Stimulated activated naive CD4-positive, alpha-beta T cell (primary cell): ENCODE data around the gene G2E3.
"Not testable (repeated sequence)": the region's sequence is repeated elsewhere in the genome, so short reads cannot be mapped to it uniquely, and the experiment has no call there.

Experiments
- DNase-seq, 6 experiments: peaks; one replicate each; lab custom pipeline; 2025; lab: John Stamatoyannopoulos, UW

Gene G2E3

DNA sequence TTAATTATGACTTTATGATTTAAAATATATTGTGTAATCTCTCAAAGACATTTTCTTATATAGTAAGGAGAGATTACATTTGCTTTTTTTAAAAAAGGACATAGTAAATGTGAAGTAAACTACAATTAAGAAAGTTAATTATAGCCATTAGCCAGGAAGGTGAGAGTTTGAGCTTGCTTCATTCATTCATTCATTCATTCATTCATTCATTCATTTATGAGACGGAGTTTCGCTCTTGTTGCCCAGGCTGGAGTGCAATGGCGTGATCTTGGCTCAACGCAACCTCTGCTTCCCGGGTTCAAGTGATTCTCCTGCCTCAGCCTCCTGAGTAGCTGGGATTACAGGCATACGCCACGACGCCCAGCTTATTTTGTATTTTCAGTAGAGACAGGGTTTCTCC is 45.7 kb downstream of the G2E3 start:
- not testable (repeated sequence) for DNase-seq

DNA sequence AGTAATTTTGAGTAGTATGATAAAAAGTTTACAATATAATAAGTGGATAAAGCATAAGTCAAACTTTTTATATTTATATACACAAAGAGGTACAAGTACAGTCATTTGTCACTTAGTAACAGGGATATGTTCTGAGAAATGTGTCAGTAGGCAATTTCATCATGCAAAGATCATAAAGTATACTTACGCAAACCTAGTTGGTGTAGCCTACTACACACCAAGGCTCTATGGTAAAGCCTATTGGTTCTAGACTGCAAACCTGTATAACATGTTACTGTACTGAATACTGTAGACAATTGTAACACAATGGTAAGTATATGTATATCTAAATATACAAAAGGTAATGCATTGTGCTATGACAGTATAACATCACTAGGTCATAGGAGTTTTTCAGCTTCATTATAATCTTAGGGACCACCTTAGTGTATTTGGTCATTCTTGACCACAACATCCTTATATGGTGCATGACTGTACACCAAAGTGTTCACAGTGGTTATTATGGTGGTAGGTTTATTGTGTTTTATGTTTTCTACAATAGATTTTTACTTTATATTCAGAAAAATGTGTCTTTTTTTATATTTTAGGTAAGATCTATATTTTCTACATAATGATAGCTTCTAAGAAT is 48.3 kb downstream of the G2E3 start:
- no peak for DNase-seq

DNA sequence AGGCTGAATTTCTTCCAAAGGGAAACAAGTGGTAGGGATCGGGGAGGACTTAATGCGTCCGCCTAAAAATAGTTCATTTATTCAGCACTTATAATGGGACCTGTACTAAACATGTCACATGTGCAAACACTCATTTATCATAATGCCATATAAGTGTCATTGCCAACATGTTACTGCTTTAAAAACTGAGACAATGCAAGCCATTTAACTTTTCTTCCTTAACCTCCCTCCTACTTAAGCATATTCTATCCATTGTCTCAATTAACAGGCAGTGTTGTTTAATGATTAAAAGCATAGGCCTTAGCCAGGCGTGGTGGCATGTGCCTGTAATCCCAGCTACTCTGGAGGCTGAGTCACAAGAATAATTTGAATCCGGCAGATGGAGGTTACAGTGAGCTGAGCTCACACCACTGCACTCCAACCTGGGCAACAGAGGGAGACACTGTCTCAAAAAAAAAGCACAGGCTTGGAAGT is 49.6 kb downstream of the G2E3 start:
- no peak for DNase-seq

DNA sequence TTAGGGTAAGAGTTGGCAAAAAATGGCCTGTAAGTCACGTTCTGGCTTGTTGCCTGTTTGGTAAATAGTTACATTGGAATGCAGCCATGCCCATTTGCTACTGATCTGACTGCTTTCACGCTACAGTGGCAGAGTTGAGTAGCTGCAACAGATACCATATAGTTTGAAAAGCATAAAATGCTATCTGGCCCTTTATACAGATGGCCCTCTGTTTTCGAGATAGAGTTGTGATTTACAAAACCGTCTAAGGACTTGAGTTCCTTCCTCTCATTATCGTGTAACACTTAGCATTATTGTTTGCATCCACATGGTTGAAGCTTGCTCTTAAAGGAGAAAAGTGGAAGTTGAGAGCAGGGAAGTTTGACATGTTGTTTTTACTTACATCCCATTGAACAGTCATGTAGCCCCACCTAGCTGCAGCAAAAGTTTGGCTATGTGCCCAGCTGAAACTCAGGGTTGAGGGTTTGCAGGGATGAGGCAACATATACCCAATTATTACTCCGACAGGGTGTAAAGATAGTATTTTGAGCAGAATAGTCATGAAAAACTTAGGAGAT is 51.9 kb downstream of the G2E3 start:
- peak in 3 of 6 experiments; percentile 1 to 9 (median 3) for DNase-seq

DNA sequence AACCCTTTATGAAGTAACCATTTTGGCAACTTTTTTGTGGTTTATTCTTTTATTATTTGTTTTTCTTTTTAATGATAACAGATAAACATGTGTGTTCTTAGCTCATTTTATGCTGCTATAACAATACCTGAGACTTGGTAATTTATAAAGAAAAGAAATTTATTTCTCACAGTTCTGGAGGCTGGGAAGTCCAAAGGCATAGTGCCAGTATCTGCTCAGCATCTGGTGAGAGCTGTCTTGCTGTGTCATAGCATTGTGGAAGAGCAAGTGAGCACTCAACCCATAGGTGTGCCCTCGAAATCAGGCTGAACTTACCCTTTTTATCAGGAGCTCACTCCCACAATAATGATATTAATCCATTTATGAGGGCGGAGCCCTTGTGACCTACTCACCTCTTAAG is 55.2 kb downstream of the G2E3 start:
- no peak for DNase-seq

DNA sequence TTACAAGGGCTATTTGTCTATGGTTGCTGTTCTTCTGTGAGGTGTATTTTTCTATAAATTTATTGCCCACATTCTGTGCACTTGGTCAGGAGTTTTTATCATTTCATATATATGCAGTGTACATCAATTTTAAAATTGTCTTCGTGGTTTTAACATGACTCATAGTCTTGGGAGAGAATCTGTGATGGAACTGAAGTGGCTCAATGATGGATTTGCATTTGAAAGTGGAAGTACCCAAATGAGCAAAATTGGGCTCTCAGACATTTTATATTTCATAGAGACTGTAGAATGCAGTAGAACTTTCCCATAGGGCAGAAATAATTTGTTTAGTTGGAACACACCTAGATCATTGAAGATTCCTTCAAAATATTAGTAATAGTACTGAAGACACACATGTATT is 61.2 kb downstream of the G2E3 start:
- DNase-seq, result no peak

DNA sequence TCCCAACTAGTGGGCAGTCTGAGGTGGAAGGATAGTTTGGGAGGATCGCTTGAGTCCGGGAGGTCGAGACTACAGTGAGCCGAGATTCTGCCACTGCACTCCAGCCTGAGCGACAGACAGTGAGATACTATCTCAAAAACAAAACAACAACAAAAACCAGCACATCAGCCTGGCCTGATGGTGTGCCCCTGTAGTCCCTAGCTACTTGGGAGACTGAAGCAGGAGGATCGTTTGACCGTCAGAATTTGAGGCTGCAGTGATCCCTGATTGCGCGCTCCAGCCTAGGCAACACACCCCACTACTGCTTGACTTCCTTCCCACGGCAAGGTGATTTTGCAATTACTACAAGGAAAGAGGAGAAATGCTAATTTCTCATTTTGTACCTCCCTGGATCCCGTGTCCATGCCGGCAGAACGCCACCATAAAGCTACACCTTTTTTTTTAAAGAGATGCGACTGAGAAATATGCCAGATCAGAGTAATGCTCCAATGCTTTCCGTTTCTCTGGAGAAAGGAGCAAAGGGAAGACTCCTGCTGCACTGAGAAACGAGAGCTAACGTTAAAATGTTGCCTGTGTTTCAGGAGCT is 62.5 kb downstream of the G2E3 start:
- DNase-seq, result peak in 2 of 6 experiments; percentile 26 to 30

DNA sequence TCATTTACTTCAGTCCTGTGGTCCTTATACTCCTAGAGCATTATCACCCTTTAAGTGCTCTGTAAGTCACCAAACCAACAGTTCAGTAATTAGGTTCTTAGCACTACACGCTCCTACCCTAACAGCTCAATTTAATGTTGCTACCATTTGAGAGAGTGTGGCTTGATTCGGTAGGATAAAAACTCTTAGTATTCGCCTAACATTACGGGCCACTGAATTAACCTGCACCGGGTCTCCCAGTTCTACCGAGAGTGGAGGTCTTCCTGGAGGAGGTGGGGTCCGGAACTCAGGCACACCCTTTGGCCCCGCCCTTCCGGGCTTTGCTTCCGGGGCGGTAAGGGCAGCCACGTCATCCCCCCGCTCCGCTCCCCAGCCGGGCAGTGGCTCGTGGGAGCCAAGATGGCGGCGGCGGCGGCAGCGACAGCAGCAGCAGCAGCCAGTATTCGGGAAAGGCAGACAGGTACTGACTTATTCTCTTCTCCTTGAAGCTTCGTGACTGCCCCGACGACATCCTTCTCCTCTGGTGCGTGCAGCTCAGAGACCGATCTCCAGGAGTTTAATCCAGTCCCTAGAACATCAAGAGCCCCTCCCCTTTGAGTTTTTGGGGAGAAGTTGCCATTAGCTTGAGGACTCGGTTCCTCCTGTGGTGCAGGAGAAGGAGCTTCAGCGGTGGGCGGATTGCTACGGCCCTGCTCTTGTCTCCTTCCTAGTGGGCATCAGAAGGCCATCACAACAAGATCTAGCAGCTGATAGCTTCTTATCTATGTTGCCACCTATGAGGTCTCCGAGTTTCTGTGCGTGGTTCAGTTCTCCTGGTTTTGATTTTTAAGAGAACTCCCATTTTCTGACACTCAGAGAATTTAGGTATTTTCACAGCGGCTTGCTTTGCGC is 63.2 kb downstream of the G2E3 start, which contains the start of gene SCFD1:
SCFD1 (plus strand) TSS at position 380 of the 891 bp plus-strand sequence; CDS start at position 400, 20 bp downstream.
- peak; percentile 78 to 90 (median 88) for DNase-seq

DNA sequence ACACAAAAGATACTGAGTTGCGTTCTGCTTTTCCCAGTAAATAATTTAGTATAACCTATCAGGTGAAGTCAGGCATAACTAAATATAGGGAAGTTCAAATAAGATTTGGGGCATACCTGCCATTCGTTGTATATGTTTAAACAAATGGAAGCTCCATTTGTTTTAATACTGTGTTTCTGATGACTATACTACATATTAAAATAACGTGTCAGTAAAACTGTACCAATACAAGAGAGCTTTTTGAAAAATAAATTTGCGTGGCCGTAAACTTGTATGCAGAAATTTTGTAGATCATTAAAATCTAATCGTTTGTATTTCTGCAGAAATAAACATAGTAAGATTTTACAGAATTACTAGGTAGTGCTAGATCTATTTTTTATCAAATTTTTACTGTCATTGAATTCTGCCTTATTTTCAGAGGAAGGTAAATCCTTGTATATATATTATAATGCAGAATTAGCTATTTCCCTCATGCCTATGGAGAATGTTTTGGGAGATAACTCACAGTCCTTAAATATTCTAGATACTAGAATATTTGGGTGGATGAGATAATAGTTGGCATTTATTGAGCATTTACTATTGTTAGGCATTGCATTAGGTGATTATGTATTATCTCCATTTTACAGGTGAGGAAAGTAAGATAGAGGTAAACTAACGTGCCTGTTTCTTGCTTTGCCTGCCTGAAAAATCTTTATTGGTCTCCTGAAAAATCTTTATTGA is 64.6 kb downstream of the G2E3 start:
- no peak for DNase-seq

DNA sequence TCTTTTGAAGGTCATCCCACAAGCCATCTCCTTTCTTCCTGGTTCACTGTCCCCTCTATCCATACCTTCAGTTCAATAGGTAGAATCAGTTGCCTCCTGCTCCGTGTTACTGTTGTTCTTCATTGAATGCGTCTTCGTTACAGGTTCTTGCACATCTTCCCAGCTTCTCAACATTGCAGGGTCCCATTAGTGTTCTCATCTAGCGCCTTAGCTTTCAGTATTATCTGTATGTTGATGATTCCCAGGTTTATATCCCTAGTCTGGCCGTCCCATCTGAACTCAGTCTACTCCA is 65.1 kb downstream of the G2E3 start:
- no peak for DNase-seq

DNA sequence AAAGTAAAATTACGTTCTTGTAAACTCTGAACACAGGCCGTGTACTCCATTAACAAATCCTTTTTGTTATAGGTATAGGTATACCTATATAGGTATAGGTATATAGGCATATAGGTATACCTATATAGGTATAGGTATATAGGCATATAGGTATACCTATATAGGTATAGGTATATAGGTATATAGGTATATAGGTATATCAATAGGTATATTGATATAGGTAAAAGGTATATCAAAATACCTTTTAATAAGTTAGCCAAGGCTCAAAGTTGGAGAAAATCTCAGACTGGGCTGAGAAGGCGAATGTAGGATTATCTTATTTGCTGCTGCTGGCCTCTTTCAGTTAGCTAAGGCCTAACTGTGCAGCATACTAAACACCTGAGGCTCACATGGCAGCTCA is 66.6 kb downstream of the G2E3 start:
- no peak for DNase-seq

DNA sequence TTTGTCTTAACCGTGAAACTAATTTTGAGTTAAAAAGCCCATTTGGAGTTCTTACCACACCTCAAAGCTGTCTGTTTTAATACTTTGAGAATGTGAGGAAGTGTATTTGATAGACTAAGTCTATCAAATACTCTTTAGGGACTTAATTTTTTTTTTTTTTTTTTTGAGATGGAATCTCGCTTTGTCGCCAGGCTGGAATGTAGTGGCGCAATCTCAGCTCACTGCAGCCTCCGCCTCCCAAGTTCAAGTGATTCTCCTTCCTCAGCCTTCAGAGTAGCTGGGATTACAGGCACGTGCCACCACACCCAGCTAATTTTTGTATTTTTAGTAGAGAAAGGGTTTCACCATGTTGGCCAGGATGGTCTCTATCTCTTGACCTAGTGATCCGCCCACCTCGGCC is 70.5 kb downstream of the G2E3 start:
- DNase-seq, result not testable (repeated sequence)

DNA sequence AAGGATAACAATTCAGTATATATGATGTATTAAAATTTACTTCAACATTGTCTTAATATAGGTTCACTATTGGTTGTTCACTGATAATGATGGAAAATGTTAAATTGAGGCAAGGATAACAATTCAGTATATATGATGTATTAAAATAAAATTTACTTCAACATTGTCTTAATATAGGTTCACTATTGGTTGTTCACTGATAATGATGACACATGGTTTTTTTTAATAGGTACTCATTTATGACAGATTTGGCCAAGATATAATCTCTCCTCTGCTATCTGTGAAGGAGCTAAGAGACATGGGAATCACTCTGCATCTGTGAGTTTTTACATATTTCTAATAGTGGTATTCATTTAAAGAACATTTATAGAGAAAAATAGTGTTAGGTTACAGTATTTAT is 71.3 kb downstream of the G2E3 start:
- no peak for DNase-seq

DNA sequence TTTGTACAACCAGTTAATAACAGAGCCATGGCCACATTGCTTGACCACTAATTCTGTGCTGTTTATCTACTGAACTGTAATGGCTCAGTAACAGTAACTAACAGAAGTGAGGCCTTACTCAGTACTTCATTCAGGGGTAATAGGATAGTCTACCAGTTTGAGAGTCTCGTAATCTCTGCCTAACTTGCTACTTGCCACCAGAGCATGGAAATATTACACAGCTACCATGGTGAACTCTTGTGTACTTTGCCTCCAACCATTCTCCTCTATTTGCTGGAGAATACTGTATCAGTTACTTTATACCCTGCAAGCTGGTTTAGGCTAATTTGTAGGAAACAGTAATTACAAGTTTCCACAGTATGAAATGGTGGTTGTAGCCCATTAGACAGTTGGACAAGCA is 73.8 kb downstream of the G2E3 start:
- no peak for DNase-seq

DNA sequence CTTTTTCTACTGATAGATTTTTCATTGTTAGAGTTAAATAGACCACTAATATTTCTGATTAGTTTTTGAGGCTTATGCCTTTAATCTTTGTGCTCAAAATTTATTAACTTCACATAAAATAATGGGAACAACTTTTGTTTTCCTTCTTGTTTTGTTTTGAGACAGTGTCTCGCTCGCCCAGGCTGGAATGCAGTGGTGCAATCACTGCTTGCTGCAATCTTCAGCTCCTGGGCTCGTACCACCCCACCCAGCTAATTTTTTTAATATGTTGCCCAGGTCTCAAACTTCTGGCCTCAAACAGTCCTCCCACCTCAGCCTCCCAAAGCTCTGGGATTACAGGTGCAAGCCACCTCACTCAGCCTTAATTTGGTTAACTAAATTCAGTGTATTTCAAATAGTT is 80.0 kb downstream of the G2E3 start:
- no peak for DNase-seq

DNA sequence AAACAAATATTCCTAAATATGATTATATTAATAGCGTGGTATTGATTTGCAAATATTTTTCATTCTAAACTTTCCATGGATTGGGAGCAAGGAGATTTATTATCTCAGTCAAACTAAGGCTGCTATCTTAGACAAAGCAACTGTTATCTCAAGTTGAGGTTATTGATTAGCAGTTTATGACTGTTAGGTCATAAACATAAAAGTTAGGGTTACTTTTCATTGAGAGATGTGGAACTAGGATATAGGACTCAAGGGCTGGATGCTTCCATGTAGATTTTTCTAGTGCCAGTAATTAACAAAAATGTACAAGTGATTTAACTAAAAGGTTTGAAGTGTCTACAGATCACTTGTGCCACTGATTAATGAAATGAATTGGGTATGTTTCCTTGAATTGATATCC is 82.2 kb downstream of the G2E3 start:
- DNase-seq, result no peak

DNA sequence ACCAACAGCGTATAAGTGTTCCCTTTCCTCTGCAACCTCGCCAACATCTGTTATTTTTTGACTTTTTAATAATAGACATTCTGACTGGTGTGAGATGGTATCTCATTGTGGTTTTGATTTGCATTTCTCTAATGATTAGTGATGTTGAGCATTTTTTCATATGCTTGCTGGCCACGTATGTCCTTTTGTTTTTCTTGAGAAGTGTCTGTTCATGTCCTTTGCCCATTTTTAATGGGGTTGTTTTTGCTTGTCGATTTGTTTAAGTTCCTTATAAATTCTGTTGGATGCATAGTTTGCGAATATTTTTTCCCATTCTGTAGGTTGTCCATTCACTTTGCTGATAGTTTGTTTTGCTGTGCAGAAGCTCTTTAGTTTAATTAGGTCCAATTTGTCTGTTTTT is 85.5 kb downstream of the G2E3 start:
- not testable (repeated sequence) for DNase-seq

DNA sequence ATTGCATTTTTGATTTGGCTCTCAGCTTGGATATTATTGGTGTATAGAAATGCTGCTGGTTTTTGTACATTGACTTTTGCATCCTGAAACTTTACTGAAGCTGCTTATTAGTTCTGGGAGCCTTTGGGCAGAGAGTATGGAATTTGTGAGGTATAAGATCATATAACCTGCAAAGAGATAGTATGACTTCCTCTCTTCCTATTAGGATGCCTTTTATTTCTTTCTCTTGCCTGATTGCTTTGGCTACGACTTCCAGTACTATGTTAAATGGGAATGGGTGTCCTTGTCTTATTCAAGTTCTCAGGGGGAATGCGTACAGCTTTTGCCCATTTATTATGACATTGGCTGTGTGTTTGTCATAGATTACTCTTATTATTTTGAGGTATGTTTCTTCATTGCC is 86.6 kb downstream of the G2E3 start:
- no peak for DNase-seq

DNA sequence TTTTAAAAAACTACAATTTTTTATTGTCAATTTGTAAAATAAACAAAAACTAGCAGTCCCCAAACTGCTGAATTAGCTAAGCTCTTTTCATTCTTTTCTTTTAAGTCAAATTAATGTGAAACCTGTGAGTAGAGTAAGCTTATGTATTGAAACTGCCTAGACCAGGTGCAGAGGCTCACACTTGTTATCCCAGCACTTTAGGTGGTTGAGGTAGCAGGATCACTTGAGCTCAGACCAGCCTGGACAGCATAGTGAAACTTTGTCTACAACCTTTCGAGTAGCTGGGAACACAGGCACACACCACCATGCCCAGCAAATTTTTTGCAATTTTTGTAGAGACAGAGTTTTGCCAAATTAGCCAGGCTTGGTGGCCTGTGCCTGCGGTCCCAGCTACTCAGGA is 89.5 kb downstream of the G2E3 start:
- DNase-seq, result no peak

DNA sequence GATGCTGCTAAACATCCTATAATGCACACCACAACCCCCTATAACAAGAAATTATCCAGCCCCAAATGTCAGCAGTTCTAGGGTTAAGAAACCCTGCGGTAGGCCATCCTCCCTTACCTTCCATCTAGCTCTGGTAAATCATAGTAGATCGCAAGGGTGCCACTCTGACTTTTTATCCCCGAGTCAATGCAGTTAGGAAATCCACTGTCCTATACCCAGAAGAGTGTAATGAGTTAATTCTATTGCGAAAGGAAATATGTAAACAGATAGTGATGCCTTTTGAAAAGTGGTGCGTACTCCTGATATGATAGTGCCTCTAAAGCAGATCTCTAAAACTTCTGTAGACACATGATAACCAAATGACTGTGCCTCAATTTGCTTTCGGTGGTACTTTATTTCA is 93.0 kb downstream of the G2E3 start:
- DNase-seq, result no peak

DNA sequence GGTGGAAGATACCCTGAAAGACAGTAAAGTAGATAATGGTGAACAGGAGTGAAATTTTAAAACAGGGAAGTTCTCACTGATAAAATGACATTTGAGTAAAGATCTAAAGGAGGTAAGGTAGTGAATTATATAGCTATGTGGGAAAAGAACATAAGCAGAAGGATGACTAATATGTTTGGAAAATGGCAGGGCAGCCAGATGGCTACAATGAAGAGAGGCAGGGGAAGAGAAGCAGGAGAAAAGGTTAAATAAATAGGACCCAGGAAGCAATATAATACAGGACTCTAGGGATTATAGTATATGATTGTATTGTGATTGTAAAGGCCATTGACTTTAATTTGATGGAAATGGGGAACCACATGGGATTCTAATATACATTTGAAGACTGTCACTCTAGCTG is 96.2 kb downstream of the G2E3 start:
- DNase-seq, result no peak

DNA sequence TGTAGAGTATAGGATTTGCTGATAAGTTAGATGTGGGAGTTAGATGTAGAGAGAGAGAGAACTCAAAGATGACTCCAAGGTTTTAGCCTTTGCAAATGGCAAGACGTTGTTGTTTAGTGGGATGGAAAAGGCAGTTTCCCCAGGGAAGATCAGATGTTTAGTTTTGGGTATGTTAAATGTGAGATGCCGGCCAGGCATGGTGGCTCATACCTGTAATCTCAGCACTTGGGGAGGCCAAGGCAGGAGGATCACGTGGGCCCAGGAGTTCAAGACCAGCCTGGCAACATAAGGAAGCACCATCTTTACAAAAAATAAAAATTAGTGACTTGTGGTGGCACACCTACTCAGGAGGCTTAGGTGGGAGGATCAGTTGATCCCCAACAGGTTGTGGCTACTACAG is 96.7 kb downstream of the G2E3 start:
- DNase-seq, result no peak
